Measurements from ENCODE around the gene CEP131. TPM values are rescaled to one million over a fixed set of nuclear protein-coding genes. Genes with fewer than 3 reads are reported as not detected.

Gene CEP131
- total and polyA plus RNA-seq, 8 donors, result 4.8 to 75.0 (median 12.1) TPM

GRCh38 chr17:81235822-81236740, 13.3 kb upstream of the CEP131 start:
- Histone ChIP-seq H3K36me3 (peaks cover 30 to 54% (median 52%) of the 10 kb centered on the region in 4 donors), H3K27ac (no peak overlapping the region), H3K9me3 (no peaks in the 10 kb centered on the region), H3K4me1 (peaks cover 27 to 50% (median 45%) of the 10 kb centered on the region in 4 donors), H3K4me3 (no peak overlapping the region), H3K27me3 (no peaks in the 10 kb centered on the region)
- WGBS, 5 donors, result 89 to 92% (median 90%) methylated on average over 29 to 32 of the region's 32 CpGs
- no peak for DNase-seq
- TF ChIP-seq EP300 (IDR thresholded peaks at IDR 0.05) (no peak), POLR2AphosphoS5 (IDR thresholded peaks at IDR 0.05) (no peak), POLR2A (IDR thresholded peaks at IDR 0.05) (no peak)
- TF ChIP-seq, protein P1, sequence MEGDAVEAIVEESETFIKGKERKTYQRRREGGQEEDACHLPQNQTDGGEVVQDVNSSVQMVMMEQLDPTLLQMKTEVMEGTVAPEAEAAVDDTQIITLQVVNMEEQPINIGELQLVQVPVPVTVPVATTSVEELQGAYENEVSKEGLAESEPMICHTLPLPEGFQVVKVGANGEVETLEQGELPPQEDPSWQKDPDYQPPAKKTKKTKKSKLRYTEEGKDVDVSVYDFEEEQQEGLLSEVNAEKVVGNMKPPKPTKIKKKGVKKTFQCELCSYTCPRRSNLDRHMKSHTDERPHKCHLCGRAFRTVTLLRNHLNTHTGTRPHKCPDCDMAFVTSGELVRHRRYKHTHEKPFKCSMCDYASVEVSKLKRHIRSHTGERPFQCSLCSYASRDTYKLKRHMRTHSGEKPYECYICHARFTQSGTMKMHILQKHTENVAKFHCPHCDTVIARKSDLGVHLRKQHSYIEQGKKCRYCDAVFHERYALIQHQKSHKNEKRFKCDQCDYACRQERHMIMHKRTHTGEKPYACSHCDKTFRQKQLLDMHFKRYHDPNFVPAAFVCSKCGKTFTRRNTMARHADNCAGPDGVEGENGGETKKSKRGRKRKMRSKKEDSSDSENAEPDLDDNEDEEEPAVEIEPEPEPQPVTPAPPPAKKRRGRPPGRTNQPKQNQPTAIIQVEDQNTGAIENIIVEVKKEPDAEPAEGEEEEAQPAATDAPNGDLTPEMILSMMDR (IDR thresholded peaks at IDR 0.05), result no peak
- intact Hi-C loops (cut with DNase I; ENCODE audit: low total_unique reads), result loop anchor here (10.0 kb wide), 1 partner anchor 91 kb away; no protein-coding TSS in a partner anchor

GRCh38 chr17:81234940-81235821, 12.4 kb upstream of the CEP131 start:
- no peaks in the 10 kb centered on the region for H3K27me3 ChIP-seq
- WGBS, 5 donors, result 85 to 89% (median 87%) methylated on average over 14 to 26 of the region's 26 CpGs
- intact Hi-C loops (cut with DNase I; ENCODE audit: low total_unique reads), result loop anchor here (10.0 kb wide), 1 partner anchor 90 kb away; no protein-coding TSS in a partner anchor
- H3K27ac ChIP-seq, result no peak overlapping the region
- peaks cover 25 to 41% (median 36%) of the 10 kb centered on the region in 4 donors for H3K4me1 ChIP-seq
- DNase-seq, result no peak
- no peak for TF ChIP-seq POLR2A (IDR thresholded peaks at IDR 0.05)
- TF ChIP-seq, protein P1 (IDR thresholded peaks at IDR 0.05), result no peak
- TF ChIP-seq POLR2AphosphoS5 (IDR thresholded peaks at IDR 0.05), result no peak
- no peak for TF ChIP-seq EP300 (IDR thresholded peaks at IDR 0.05)
- no peak overlapping the region for H3K4me3 ChIP-seq
- no peaks in the 10 kb centered on the region for H3K9me3 ChIP-seq
- H3K36me3 ChIP-seq, result peaks cover 37 to 63% (median 59%) of the 10 kb centered on the region in 4 donors

- Histone ChIP-seq H3K9me3 (no peaks in the 10 kb centered on the region), H3K4me1 (peaks cover 18 to 34% (median 30%) of the 10 kb centered on the region in 4 donors), H3K36me3 (peaks cover 41 to 70% (median 66%) of the 10 kb centered on the region in 4 donors), H3K27me3 (no peaks in the 10 kb centered on the region), H3K4me3 (no peak overlapping the region), H3K27ac (no peak overlapping the region)
- no peak for TF ChIP-seq POLR2AphosphoS5 (IDR thresholded peaks at IDR 0.05)
- TF ChIP-seq EP300 (IDR thresholded peaks at IDR 0.05), result no peak
- TF ChIP-seq, protein P1 (IDR thresholded peaks at IDR 0.05), result no peak
- TF ChIP-seq POLR2A (IDR thresholded peaks at IDR 0.05), result no peak
- intact Hi-C loops (cut with DNase I; ENCODE audit: low total_unique reads), result loop anchor here (10.0 kb wide), 1 partner anchor 90 kb away; no protein-coding TSS in a partner anchor
- 81 to 91% (median 87%) methylated on average over 10 to 13 of the region's 13 CpGs for WGBS, 5 donors
- DNase-seq, result no peak
These were observed 11.7 kb upstream of the CEP131 start for GRCh38 chr17:81234506-81234855.
